Measurements from ENCODE around the gene POFUT2. TPM values are rescaled to one million over a fixed set of nuclear protein-coding genes. Genes with fewer than 3 reads are reported as not detected.
A peak's percentile ranks its signal among the peaks of the same experiment; 100 is the strongest.

POFUT2 gene
- total RNA-seq, 4 donors from 2014 or later = 6.2 to 49.7 (median 24.6) TPM

DNA sequence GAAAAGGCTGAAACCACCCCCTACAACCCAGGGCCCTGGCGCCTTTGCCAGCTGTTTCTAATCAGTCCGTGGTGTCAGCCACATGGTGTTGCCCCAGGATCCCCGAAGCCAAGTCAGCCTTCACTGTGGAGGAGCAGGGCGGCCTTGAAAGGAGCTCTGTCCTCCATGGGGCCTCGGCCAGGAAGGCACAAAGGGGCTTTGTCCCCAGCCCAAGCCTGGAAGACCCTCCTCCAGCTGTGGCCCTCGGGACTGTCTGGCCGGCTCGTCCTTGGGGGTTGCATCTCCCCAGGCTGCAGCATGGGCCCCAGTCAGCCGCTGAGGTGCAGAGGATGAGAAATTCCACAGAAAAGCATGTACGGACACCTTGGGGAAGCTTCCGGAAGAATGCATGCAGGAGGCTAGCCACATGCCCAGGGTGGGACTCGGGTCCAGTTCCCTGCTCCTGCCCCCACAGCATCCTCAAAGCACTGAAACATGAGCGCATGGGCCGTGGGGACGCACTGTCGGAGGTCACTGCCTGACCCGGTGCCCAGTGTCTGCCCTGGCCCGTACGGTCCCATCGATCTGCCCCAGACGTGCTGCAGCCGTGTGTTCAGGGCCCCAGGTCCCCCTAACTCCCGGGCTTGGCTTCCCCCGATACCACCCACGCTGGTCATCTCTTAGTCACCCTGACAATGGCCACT, 38.6 kb upstream of the POFUT2 start:
- intact Hi-C loops (cut with DNase I; ENCODE audit: low total_unique reads) = no loop called here
- H3K36me3 ChIP-seq = no peaks in the 10 kb centered on the region
- no peaks in the 10 kb centered on the region for H3K9me3 ChIP-seq
- DNase-seq = no peak
- TF ChIP-seq POLR2A (IDR thresholded peaks at IDR 0.05) = no peak
- TF ChIP-seq, protein P1, sequence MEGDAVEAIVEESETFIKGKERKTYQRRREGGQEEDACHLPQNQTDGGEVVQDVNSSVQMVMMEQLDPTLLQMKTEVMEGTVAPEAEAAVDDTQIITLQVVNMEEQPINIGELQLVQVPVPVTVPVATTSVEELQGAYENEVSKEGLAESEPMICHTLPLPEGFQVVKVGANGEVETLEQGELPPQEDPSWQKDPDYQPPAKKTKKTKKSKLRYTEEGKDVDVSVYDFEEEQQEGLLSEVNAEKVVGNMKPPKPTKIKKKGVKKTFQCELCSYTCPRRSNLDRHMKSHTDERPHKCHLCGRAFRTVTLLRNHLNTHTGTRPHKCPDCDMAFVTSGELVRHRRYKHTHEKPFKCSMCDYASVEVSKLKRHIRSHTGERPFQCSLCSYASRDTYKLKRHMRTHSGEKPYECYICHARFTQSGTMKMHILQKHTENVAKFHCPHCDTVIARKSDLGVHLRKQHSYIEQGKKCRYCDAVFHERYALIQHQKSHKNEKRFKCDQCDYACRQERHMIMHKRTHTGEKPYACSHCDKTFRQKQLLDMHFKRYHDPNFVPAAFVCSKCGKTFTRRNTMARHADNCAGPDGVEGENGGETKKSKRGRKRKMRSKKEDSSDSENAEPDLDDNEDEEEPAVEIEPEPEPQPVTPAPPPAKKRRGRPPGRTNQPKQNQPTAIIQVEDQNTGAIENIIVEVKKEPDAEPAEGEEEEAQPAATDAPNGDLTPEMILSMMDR (IDR thresholded peaks at IDR 0.05) = no peak
- no peak overlapping the region for H3K4me3 ChIP-seq
- peaks cover 14 to 31% of the 10 kb centered on the region in 2 donors for H3K4me1 ChIP-seq
- H3K27me3 ChIP-seq = no peaks in the 10 kb centered on the region
- H3K27ac ChIP-seq = no peak overlapping the region

DNA sequence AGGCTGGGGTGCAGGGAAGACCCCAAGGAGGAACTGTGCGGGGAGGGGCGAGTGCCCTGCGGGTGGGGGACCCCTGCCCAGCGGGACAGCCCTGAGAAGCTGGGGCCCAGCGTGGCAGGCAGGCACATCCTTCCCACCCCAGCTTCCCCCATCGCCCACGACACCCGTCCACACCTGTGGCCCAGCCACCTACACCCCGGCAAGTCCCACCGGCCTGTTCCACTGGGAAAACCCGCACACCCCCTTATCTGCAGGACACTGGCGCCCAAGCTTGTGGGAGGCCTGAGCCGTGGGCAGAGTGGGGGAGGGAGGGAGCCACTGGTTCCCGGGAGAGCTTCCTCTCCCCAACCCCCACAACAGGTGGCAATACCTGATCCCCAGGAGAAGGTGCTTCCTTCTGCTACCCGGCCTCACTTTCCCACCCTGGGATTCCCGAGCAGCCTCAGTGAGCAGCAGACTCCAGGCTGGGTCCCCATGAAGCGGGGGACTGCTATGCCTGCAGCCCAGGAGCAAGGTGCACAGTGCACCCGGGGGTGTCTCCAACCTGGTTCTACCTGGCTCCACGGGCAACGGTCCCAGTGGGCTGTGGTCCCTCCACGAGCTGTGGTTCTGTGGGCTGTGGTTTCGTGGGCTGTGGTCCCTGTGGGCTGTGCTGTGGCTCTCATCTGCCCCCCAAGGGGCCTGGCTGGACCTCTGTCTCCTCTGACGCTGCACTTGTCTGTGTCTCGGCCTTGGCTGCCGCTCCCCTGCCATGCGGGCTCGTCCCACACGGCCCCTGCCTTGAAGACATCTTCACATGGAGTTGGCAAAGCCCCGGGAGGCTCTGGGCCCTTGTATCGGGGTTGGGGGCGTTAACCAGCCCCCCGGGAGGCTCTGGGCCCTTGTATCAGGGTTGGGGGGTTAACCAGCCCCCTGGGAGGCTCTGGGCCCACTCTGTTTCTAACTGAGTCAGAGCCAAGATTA, 37.8 kb upstream of the POFUT2 start:
- H3K27ac ChIP-seq = no peak overlapping the region
- TF ChIP-seq POLR2A (IDR thresholded peaks at IDR 0.05) = no peak
- TF ChIP-seq, protein P1 (IDR thresholded peaks at IDR 0.05) = no peak
- H3K27me3 ChIP-seq = no peaks in the 10 kb centered on the region
- intact Hi-C loops (cut with DNase I; ENCODE audit: low total_unique reads) = no loop called here
- no peak overlapping the region for H3K4me3 ChIP-seq
- H3K9me3 ChIP-seq = no peaks in the 10 kb centered on the region
- H3K4me1 ChIP-seq = peaks cover 12 to 32% of the 10 kb centered on the region in 2 donors
- H3K36me3 ChIP-seq = no peaks in the 10 kb centered on the region
- DNase-seq = no peak

DNA sequence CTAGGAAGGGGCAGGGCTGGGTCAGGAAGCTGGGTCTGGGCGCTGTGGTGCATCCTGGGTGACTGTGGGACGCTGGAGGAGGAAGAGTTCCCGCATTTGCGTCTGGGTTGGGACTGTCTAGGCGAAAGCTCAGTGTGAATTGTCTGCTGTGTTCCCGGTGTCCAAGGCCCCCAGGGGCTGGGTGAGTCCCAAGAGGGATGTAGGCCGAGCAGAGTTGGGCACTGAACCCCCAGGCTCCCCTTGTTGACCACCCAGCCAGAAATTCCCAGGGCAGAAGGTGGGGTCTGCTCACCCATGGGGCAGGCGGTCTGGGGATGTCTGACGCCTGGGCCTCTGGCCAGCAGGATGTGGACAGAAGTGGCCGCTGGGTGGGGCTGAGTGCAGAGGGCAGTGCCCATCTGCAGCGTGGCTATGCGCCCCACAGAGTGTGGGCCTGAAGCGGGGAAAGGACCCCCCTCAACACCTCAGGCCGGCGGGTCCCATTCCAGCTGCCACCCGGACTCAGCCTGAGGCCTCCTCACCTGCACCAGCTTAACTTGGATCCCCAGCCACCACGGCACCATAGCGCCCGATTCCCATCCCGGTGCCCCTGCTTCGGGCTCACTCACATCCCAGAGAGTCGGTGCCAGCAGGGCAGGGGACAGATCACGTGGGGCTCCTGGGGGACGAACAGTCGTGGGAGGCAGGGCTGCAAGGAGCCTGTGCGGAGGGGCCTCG, 37.0 kb upstream of the POFUT2 start:
- H3K9me3 ChIP-seq = no peaks in the 10 kb centered on the region
- H3K27ac ChIP-seq = no peak overlapping the region
- intact Hi-C loops (cut with DNase I; ENCODE audit: low total_unique reads) = no loop called here
- H3K36me3 ChIP-seq = no peaks in the 10 kb centered on the region
- no peak for DNase-seq
- H3K27me3 ChIP-seq = no peaks in the 10 kb centered on the region
- no peak overlapping the region for H3K4me3 ChIP-seq
- no peak for TF ChIP-seq POLR2A (IDR thresholded peaks at IDR 0.05)
- TF ChIP-seq, protein P1 (IDR thresholded peaks at IDR 0.05) = peak in 1 of 4 experiments; percentile 20
- H3K4me1 ChIP-seq = peaks cover 6 to 28% of the 10 kb centered on the region in 2 donors

GRCh38 chr21:45323487-45324311, 36.0 kb upstream of the POFUT2 start:
- TF ChIP-seq POLR2A (IDR thresholded peaks at IDR 0.05) = no peak
- TF ChIP-seq, protein P1 (IDR thresholded peaks at IDR 0.05) = no peak
- Histone ChIP-seq H3K4me3 (no peak overlapping the region), H3K27me3 (no peaks in the 10 kb centered on the region), H3K9me3 (no peaks in the 10 kb centered on the region), H3K27ac (peak overlapping the region in 1 of 2 donors; percentile 40), H3K36me3 (no peaks in the 10 kb centered on the region), H3K4me1 (peaks cover 0 to 18% of the 10 kb centered on the region in 2 donors)
- intact Hi-C loops (cut with DNase I; ENCODE audit: low total_unique reads) = no loop called here
- no peak for DNase-seq
